ENCODE results near the gene IGLL5.

The IGLL5 gene

DNA sequence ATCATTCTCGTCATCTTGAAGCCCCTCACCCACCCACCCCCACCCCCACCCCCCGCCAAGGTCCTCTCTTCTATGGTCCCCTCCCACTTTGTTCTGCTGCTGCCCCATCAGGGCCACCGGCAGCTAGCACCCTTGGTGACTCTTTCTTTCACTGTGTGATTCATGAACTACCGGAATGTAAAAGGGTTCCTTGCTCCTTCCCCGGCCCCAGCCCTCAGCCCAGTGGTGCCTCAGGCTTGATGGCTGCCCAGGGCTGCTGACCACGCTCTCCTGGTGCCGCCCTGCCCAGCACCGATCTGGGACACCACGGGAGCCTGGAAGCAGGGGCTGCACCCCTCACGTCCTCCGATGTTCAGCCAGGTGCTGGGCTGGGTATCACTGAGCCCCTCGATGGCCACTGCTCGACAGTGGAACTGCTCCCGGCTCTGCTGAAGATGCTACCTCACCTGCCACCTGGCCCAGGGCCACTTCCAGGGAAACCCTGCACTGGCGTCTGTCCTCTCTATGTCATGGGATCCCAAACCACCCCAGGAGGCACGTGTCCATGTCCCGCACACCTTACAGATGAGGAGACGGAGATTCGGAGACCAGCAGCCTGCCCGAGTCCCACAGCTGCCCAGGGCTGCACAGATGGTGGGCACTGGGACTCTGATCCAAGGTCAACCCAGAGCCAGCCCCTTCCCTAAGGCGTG, 39.7 kb downstream of the IGLL5 start:
- no peak for DNase-seq (ENCODE audit: low spot score)

DNA sequence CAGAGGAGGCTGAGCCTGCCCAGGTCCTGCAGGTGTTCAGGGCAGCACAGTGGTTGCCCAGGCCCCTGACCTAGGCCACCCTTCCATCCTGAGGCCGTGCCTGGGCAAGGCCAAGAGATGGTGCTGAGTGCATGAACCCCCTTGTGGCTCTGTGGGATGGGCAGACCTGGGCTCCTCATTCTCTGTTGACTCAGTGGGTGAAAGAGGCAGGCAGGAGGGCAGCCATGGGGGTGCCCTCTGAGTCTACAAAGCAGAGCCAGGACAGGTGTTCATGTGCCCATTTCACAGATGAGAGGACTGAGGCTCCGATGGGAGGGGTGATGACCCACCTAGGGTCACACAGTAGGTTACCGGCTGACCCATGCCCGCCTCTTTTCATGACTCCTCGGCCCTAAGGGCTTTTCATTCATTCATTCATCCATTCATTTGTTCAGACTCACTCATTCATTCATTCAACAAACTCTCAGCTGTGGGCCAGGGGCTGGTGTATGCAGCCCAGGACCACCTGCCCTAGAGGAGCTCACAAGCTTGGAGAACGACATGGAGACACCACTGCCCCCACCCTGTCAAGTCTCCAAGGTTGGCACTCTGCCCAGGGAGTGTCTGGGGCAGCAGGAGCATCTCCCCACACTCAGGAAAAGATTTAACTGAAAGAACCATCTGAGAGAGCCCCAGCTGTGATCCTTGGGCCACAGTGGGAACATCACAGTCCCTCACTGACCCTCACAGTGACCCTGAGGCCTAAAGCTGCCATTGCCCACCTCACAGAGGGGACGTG, 40.5 kb downstream of the IGLL5 start:
- no peak for DNase-seq (ENCODE audit: low spot score)

DNA sequence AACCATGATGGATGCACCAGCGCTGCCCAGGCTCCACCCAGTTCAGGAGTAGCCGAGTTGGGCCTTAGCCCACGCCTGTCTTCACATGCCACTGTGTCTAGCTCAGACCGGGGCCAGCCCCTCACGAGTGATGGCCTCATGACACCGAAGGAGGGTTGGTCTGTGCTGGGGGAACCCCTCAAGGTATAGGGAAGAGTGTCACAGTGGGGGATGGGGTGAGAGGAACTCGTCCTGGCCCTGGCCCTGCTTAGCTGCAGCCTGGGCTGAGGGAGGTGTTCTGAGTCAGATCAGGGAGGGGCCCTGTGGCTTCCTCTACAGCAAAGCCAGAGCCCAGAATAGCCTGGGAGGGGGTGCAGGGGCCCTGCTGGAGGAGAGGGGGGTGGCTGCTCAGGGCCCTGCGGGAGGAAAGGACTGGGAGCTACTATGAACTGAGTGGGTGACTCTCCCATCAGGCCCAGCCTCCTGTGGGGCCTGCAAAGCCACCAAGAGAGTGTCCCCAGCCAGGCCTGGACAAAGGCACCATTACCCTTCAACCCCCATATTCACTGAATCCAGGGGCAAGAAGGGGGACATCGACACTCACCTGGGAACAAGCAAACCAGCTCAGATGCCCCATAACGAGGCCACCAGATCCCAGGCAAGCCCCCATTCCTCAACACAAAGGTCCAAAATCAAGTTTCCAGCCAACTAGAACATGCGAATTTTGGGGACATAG, 41.2 kb downstream of the IGLL5 start:
- peak; percentile 78 for DNase-seq (ENCODE audit: low spot score)

DNA sequence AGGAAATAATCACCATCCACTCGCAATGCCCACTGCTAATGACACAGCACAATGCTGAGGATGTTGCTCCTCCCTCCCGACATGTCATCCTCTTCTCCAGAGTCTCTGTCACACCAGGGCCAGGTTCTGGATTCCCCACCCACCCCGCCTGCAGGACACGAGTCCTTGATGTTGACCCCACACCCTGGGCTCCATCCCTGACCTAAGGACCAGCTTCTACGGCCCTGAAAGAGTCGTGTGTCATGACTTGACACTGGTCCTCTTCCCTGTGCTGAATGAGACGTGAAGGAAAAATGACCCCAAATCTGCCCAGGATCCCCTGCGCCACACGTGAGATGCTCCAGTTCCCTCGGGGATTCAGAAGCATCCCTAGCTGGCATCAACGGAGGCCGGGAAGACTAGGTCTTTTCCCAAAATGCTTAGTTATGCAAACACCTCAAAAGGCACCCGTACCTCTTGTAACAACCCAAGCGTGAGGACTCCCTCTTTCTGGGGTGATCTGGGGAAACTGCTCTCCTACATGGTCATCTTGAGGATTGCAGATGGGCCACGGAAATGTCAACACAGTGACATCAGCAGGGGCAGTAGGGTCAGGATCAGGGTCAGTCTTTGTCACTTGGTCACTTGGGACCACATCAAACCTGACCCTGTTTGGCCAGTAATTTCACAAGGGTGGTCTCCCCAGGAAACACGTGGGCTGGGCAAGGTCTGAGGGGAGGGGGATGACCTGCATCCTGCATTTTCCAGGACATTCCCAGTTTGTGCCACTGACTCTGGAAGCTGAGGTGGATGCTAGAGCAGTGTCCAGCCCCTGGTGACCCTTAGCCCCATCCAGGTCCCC, 42.0 kb downstream of the IGLL5 start:
- no peak for DNase-seq (ENCODE audit: low spot score)

DNA sequence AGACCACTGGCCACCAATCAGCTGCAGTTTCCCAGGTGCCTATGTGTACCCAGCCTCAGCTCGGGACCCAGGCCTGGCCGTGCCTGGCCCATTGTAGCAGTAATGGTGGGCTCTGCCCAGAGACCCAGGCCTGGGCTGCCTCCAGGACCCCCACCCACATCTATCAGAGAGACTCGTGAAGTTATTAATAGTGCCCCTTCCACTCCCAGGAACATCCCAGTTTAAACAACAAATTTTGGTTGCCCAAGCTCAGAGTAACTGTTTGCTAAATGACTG, 42.5 kb downstream of the IGLL5 start:
- no peak for DNase-seq (ENCODE audit: low spot score)

DNA sequence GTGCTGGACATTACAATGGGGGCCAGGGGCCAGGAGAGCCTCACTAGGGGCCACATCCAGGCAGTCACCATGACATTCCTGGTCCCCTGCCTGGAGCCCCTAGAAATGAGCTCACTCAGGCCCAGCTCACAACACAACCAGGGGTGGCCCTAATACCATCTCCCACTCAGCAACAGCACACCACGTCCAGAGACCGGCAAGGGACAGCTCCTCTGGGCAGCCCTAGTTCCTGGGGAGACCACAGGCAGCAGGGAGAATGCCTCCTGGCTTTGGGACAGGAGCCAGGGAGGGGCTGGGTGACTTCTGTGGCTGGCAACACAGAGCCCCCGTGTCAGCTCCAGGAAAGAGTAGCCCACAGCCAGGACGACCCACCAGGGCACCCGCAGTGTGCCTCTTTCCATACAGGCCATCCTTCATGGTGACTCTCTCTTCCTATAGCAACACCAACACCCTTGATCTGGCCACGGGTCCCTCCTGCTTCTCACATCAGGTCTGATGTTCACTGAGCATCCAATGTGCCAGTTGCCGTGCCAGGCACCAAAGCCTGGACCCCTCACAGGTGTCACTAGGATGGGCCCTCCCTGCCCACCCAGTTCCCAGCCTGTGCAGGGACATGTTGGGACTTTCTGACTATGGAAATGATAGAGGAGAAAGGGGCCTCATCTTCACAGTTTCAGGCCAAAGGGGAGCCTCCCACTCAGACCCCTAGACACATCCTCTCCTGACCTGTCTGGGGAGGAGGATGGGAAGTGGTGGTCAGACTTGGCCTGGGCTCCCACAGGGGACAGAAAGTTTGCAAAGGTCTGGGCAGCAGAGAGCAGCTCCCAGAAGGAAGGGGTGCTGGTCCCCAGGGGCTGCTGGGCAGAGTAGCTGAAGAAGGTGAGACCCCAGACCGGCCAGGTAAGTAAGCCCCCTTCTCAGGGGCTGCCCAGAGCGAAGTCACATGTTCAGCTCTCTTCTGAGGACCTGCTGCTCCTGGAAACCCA, 43.2 kb downstream of the IGLL5 start:
- DNase-seq (ENCODE audit: low spot score) = no peak

DNA sequence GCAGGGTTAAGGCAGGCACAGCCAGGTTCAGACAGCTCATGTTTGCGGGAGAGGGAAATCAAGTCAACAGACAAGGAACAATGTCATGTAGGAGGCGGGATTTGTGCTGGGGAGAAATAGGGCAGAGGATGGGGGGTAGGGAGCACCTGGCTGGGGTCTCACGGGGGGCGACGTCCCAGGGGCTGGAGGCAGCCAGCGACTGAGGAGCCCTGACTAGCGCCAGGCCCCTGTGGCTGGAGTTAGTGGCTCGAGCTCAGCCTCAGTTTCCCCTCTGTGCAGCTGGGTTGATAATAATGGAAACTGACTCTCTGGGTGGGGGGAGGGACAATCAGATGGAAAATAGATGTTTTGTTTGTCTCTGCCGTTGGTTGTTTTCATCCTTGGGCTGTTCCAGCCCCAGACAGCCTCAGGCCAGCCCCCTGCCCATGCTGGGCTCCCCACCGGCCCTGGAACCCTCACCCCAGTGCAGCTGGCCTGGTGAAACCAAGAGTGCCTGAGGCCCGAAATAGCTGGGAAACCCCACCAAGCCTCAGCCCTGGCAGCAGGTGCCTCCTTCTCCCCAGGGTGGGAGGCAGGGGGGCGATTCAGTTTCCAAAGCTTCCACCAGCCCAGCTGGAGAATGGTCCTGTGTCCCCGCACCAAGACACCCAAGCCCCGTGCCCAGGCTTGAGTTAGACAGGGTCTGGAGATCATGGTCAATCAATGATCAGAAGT, 44.1 kb downstream of the IGLL5 start:
- peak; percentile 48 for DNase-seq (ENCODE audit: low spot score)

DNA sequence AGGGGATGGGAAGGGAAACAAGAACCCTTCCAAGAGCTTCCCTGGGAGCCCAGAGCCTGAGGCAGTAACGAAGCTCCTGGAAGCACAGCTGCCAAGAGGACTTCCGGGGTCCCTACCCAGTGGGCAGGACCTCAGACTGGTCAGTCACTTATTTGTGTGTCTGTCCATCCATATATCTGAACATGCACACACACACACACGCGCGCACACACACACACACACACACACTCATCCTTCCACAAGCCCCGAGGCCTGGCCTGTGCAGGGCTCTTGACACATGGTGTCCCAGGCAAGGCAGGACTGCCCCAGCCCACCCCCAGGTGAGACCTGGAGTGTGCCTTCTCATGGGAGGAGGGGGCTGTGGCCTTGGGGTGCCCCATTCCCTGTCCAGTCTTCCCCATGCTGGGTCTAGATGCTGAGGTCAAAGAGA, 44.9 kb downstream of the IGLL5 start:
- DNase-seq (ENCODE audit: low spot score) = no peak

DNA sequence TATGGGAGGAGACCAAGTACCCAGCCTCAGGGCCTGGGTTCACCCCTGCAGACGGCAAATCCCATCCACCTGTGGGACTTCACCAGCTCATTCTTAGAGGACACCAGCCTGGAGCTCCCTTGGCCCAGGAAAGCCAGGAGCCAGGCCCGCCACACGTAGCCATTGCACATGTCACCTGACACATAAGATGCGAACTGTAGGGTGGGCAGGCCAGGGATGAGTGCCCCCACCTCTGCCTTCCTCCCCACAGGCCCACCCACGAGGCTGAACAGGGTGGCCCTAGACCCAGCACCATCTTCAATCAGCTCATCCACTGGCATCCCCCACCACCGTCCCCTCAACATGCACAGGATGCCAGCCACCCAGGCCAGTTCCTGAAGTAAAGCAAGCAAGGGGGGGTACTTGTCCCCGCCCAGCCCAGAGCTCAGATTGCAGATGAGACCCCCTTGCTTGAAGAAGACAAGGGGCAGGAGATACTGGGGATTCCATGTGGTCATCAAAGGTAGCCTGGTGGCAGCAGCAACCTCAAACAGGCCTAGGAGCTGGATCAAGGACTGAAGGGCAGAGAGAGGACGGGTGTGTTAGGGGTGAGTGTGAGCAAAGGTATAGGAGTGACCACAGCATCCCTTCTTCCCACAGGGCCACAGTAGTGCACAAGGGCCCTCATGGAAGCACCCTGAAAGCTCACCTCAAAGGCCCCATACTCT, 45.6 kb downstream of the IGLL5 start:
- DNase-seq (ENCODE audit: low spot score) = no peak

DNA sequence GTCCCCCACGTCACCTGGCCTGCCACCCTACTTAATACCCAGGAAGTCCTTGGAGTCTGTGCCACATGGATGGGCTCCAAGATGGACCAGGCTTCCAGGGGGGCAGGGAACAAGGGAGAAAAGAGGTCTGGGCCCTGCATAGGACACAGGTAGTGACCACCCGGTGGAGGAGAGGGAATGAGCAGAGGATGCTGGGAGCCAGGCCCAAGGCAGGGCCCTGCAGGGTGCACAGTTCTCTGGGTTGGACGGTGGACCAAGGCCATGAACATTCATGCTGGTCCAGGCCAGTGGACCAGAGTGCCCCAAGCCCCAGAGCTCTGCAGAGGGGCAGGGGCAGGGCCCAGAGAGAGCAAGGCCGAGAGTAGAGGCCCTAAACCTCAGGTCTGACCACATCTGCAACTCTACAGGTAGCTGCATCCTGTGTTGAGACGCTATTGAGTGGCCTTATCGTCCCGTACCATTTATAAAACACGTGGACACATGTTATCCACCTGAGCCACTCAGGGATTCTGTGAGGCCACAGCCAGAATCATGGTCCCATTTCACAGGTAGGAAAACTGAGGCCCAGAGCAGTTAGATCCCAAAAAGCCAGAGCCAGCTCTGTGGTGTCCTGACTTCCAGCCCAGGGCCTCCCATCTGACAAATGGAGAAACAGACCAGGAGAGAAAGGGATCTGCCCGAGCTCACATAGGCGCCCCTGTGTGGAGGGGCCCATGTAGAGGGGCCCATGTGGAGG, 46.4 kb downstream of the IGLL5 start:
- DNase-seq (ENCODE audit: low spot score) = no peak

DNA sequence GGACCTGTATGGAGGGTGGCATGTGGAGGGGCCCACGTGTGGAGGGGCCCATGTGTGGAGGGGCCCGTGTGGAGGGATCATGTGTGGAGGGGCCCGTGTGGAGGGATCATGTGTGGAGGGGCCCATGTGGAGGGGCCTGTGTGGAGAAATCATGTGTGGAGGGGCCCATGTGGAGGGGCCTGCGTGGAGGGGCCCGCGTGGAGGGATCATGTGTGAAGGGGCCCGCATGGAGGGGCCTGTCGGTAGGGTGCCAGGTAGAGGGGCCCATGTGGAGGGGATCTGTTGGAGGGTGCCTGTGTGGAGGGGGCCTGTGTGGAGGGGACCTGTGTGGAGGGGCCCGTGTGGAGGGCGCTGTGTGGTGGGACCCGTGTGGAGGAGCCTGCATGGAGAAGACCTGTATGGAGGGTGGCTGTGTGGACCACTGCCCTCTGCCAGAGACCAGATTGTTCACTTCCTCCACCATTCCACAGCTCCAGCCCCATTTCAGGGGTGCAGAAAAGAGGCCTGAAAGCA, 47.0 kb downstream of the IGLL5 start:
- DNase-seq (ENCODE audit: low spot score) = no peak

DNA sequence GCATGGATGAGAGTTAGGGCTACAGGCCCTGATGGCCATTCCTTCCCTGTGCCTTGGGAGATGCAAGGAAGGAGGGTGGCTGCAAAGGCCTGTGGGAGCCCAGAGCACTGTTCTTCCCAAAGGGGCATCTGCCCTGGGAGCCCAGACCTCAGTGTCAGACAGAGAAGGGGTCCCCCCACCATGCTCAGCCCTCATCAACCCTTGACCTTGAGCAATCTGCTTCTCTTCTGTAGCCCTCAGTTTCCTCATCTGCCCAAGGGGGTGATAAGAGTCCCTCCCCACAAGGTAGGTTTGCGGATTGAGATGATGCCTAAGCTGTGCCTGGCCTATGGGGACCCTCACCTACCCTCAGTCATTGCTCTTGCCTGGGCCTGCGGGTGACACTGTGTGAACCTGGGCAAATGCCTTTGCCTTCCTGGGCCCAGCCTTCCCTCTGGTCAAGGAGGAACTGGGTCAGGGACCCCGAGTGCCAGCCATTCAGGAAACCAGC, 47.5 kb downstream of the IGLL5 start:
- DNase-seq (ENCODE audit: low spot score) = no peak

DNA sequence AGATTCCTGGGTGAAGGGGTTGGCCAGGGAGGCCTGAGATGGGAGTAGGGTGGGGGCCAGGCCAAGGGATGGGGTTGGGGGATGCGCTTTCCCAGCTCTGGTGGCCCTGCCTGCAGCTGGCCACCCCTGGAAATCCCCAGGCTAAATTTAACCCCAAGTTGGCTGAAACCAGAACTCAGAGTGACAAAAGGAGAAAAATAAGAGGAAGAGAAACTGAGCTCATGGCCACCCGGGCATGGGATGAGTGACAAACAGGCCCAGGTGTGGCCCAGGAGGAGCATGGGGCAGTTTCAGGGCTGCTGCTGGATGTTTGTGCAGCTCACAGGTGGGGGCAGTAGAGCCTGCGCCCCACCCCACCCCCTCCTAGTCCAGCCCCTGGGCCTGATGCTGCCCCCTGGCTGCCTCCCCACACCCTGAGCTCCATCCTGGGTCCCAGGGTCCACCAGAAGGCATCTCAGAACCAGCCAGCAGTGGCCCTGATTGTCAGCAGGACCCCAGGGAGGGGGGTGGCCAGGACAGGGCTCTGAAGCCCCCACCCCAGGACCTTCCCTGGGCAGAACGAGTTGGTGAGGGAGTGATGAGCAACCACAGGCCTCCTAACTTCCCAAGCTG, 48.0 kb downstream of the IGLL5 start:
- DNase-seq (ENCODE audit: low spot score) = peak; percentile 97

DNA sequence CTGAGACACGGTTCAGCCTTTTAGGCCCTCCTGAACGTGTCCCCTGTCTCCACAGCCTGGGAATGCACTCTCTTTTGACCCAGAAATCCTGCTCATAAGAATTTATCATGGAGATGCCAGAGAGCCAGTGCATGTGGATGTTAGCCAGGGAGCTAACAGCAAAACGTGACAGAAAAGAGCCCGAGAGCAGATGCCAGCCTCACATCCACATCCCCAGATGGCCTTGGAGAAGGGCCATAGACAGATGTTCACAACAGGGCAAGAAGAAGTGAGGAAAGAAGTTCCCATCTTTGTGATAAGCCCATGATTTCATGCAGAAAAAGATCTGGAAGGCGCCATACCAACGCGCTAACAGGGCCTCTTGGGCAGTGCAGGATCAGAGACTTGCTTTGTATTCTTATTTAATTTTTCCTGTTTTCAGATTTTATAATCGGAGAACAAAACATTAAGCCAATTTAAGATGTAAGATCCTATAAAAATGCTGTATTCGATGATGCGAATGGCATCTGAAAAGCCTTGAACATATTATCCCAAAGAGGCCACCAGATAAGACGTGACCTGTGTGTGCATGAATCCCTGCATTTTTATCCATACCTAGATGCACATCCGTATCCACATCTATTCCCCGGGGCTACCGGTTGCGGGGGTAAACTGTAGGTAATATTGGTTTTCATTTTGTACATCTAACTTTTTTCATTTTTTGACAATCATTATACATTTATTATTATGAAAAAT, 48.7 kb downstream of the IGLL5 start:
- DNase-seq (ENCODE audit: low spot score) = no peak

DNA sequence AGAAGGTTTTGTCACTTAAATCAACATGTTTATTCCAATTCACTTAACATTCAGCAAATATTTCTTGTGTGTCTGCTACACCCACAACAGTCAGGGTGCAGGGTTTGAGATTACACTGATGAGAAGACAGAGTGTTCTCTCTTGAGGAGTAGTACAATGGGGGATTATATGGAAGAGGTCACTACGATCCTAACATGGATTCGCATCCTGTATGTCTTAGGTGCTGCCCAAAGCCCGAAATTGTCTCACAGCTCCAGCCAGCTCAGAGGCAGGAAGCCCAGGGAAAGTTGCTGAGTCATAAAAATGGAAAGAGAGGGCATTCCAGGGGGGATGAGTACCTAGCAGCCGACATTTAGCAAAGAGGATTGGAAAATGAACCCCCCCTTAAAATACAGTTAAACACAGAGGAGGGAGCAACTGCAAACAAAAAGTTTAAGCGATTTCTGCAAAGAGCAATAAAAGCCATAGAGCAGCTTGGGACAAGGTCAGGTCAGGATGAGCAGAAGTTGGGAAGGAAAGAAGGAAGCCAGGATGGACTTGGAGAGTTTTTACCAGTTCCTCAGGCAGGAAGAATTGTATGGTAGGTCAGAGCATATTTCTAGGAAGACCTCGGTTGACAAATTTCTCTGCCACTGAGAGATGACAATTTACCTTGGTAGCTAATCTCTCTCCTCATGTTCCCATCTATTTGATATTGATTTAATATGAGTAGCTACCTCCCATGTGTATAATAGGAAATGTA, 49.5 kb downstream of the IGLL5 start:
- DNase-seq (ENCODE audit: low spot score) = no peak

DNA sequence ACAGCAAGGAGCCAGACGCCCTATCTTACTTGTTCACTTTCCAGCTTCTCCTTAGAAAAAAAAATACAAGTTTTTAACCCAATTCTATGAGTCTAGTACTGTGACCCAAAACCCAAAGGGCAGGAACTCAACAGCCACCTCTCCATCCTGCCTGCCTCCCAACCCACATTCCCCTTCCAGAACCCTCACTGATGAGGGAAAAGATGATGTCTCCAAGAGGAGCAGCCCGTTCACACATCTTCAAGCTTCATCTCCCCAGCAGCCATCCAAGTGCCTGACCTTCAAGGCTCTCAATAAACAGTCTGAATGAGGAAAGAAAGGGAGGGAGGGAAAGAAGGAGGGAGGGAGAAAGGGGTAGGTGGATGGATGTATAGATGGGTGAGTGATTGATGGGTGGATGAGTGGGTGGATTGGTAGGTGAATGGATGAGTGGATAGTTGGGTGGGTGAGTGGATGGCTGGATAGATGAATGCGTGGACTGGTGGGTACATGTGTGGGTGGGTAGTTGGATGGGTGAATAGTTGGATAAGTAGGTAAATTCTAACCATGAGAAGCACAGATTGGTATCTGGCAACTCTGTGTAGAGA, 50.4 kb downstream of the IGLL5 start:
- DNase-seq (ENCODE audit: low spot score) = no peak

All from germinal center (tissue), 1 donor.